A172 (cell line): ENCODE data around the gene MYO3B. TPM values are rescaled to one million over a fixed set of nuclear protein-coding genes. Genes with fewer than 3 reads are reported as not detected.

Source experiments
- DNase-seq: peaks from one replicate; pipeline ENCODE4 v3.0.0-alpha.2; 2015; ENCODE audit warnings: low spot score
- total RNA-seq: library from RNA; depleted of rRNA; stranded (reverse); fragments of >200 nt; shearing (Covaris generic); gene quantifications from 2 replicates; pipeline ENCODE4 v1.2.3, GENCODE V29; 2014

Gene MYO3B
- total RNA-seq, 1 experiment from 2014 or later, result 0.03 TPM

GRCh38 chr2:170690640-170691039 lies 512.7 kb downstream of the MYO3B start:
- DNase-seq, result no peak

GRCh38 chr2:170694316-170694715 lies 516.4 kb downstream of the MYO3B start:
- no peak for DNase-seq

GRCh38 chr2:170695521-170696410 lies 517.8 kb downstream of the MYO3B start:
- no peak for DNase-seq

- DNase-seq, result no peak
Observed at GRCh38 chr2:170696948-170697347, 519.0 kb downstream of the MYO3B start.

- DNase-seq, result no peak
Observed at GRCh38 chr2:170701011-170701410, 523.1 kb downstream of the MYO3B start.

GRCh38 chr2:170703776-170704476 lies 526.0 kb downstream of the MYO3B start:
- DNase-seq, result no peak
